Measurements from ENCODE around the gene NKAIN2. TPM values are rescaled to one million over a fixed set of nuclear protein-coding genes. Genes with fewer than 3 reads are reported as not detected.

Gene NKAIN2
- total RNA-seq, 3 donors from 2014 or later, result 0.48 to 1.8 TPM; not detected in 1

- DNase-seq (ENCODE audit: low spot score in 2 of 2), result no peak
- Histone ChIP-seq H3K27ac (no peak overlapping the region), H3K4me1 (no peaks in the 10 kb centered on the region), H3K4me3 (no peak overlapping the region), H3K9me3 (no peaks in the 10 kb centered on the region), H3K27me3 (no peaks in the 10 kb centered on the region), H3K36me3 (no peaks in the 10 kb centered on the region)
- intact Hi-C loops (cut with DNase I; ENCODE audit: low total_unique reads), result no loop called here
- TF ChIP-seq POLR2A (IDR thresholded peaks at IDR 0.05) (no peak), POLR2AphosphoS5 (IDR thresholded peaks at IDR 0.05) (no peak), CTCF (IDR thresholded peaks at IDR 0.05) (no peak)
Measured at GRCh38 chr6:124090491-124090890, 286.8 kb downstream of the NKAIN2 start.

- Histone ChIP-seq H3K27me3 (no peaks in the 10 kb centered on the region), H3K36me3 (no peaks in the 10 kb centered on the region), H3K4me1 (no peaks in the 10 kb centered on the region), H3K9me3 (no peaks in the 10 kb centered on the region), H3K4me3 (no peak overlapping the region), H3K27ac (no peak overlapping the region)
- intact Hi-C loops (cut with DNase I; ENCODE audit: low total_unique reads), result no loop called here
- TF ChIP-seq POLR2AphosphoS5 (IDR thresholded peaks at IDR 0.05), result no peak
- no peak for TF ChIP-seq POLR2A (IDR thresholded peaks at IDR 0.05)
- TF ChIP-seq CTCF (IDR thresholded peaks at IDR 0.05), result no peak
- DNase-seq (ENCODE audit: low spot score in 2 of 2), result no peak
Measured at GRCh38 chr6:124099520-124099919, 295.9 kb downstream of the NKAIN2 start.

- Histone ChIP-seq H3K27me3 (no peaks in the 10 kb centered on the region), H3K36me3 (no peaks in the 10 kb centered on the region), H3K9me3 (no peaks in the 10 kb centered on the region), H3K27ac (no peak overlapping the region), H3K4me3 (no peak overlapping the region), H3K4me1 (no peaks in the 10 kb centered on the region)
- intact Hi-C loops (cut with DNase I; ENCODE audit: low total_unique reads), result no loop called here
- TF ChIP-seq POLR2A (IDR thresholded peaks at IDR 0.05), result no peak
- TF ChIP-seq POLR2AphosphoS5 (IDR thresholded peaks at IDR 0.05), result no peak
- no peak for TF ChIP-seq CTCF (IDR thresholded peaks at IDR 0.05)
- DNase-seq (ENCODE audit: low spot score in 2 of 2), result no peak
Measured at GRCh38 chr6:124110514-124110913, 306.8 kb downstream of the NKAIN2 start.

GRCh38 chr6:124119596-124119995 lies 315.9 kb downstream of the NKAIN2 start:
- DNase-seq (ENCODE audit: low spot score in 2 of 2), result no peak
- no peaks in the 10 kb centered on the region for H3K27me3 ChIP-seq
- H3K9me3 ChIP-seq, result no peaks in the 10 kb centered on the region
- no peak overlapping the region for H3K27ac ChIP-seq
- no peaks in the 10 kb centered on the region for H3K36me3 ChIP-seq
- TF ChIP-seq POLR2A (IDR thresholded peaks at IDR 0.05) (no peak), CTCF (IDR thresholded peaks at IDR 0.05) (no peak), POLR2AphosphoS5 (IDR thresholded peaks at IDR 0.05) (no peak)
- H3K4me3 ChIP-seq, result no peak overlapping the region
- no peaks in the 10 kb centered on the region for H3K4me1 ChIP-seq
- intact Hi-C loops (cut with DNase I; ENCODE audit: low total_unique reads), result no loop called here

GRCh38 chr6:124123617-124124209 lies 320.0 kb downstream of the NKAIN2 start:
- no peak for DNase-seq (ENCODE audit: low spot score in 2 of 2)
- H3K36me3 ChIP-seq, result no peaks in the 10 kb centered on the region
- TF ChIP-seq POLR2A (IDR thresholded peaks at IDR 0.05) (no peak), CTCF (IDR thresholded peaks at IDR 0.05) (no peak), POLR2AphosphoS5 (IDR thresholded peaks at IDR 0.05) (no peak)
- intact Hi-C loops (cut with DNase I; ENCODE audit: low total_unique reads), result no loop called here
- no peaks in the 10 kb centered on the region for H3K9me3 ChIP-seq
- H3K4me1 ChIP-seq, result no peaks in the 10 kb centered on the region
- H3K27me3 ChIP-seq, result no peaks in the 10 kb centered on the region
- H3K4me3 ChIP-seq, result no peak overlapping the region
- no peak overlapping the region for H3K27ac ChIP-seq

Data from breast epithelium (tissue), 4 donors.